K562 (cell line): ENCODE data around the gene GATA2. TPM values are rescaled to one million over a fixed set of nuclear protein-coding genes. Genes with fewer than 3 reads are reported as not detected.

Source experiments
- ATF7 ChIP-seq: fragments of 450-650 bp; IDR thresholded peaks from 2 replicates; pipeline ENCODE4 v1.7.1; 2014; ENCODE audit warnings: mild to moderate bottlenecking, moderate library complexity
- C11orf30 ChIP-seq: fragments of 450-650 bp; IDR thresholded peaks from 2 replicates; pipeline ENCODE4 v1.6.1; 2016; ENCODE audit warnings: low read depth, mild to moderate bottlenecking
- CBFA2T2 ChIP-seq: fragments of 450-650 bp; conservative IDR thresholded peaks from 2 replicates; pipeline ENCODE4 v1.6.1; 2017; ENCODE audit warnings: mild to moderate bottlenecking
- CBFA2T3 ChIP-seq: fragments of 450-650 bp; IDR thresholded peaks from 2 replicates; pipeline ENCODE4 v1.6.1; 2017
- FOXM1 ChIP-seq, 2 experiments: fragments of 450-650 bp in 1 of 2; sonication (generic) in 1 of 2; formaldehyde crosslinking in 1 of 2; IDR thresholded peaks; 2 replicates each; pipeline versions ENCODE4 v1.6.1 to v1.9.0; 2017 to 2022; ENCODE audit warnings: low read depth in 2 of 2, mild to moderate bottlenecking in 2 of 2, missing genetic modification reagents in 1 of 2, moderate library complexity in 1 of 2
- GATAD2B ChIP-seq: fragments of 450-650 bp; IDR thresholded peaks from 2 replicates; pipeline ENCODE4 v1.6.1; 2017; ENCODE audit warnings: mild to moderate bottlenecking, borderline replicate concordance
- JUND ChIP-seq, 2 experiments: IDR thresholded peaks; 2 replicates in 1 of 2; 3 replicates in 1 of 2; pipeline ENCODE4 v1.6.1; 2011; ENCODE audit warnings: borderline replicate concordance in 2 of 2, low read depth in 2 of 2, low read length in 2 of 2, improper control_type of control experiment in 1 of 2, missing biosample characterization in 1 of 2, missing genetic modification characterization in 1 of 2, missing genetic modification reagents in 1 of 2
- LARP7 ChIP-seq: fragments of 450-650 bp; IDR thresholded peaks from 2 replicates; pipeline ENCODE4 v1.6.1; 2016
- NELFE ChIP-seq: IDR thresholded peaks from 2 replicates; pipeline ENCODE4 v1.6.1; 2011; ENCODE audit warnings: mild to moderate bottlenecking; ENCODE audit not compliant: insufficient read depth, insufficient read length
- PHF8 ChIP-seq: fragments of 200-600 bp; sonication (generic); IDR thresholded peaks from 2 replicates; pipeline ENCODE4 v1.6.1; 2012; ENCODE audit warnings: mixed run types, mild to moderate bottlenecking, inconsistent platforms, low read length, moderate library complexity, borderline replicate concordance
- PRPF4 ChIP-seq: fragments of 200-400 bp; formaldehyde crosslinking; IDR thresholded peaks from one replicate; pipeline ENCODE4 v1.6.1; 2017; ENCODE audit warnings: low read length, low read depth, mild to moderate bottlenecking; ENCODE audit not compliant: insufficient read depth, poor library complexity, severe bottlenecking
- RBM22 ChIP-seq: fragments of 200-400 bp; formaldehyde crosslinking; IDR thresholded peaks from 2 replicates; pipeline ENCODE4 v1.6.1; 2018; ENCODE audit warnings: low read length, low read depth; ENCODE audit not compliant: poor library complexity, severe bottlenecking
- SETDB1 ChIP-seq: IDR thresholded peaks from one replicate; pipeline ENCODE4 v1.6.1; 2012; ENCODE audit warnings: low read length, control low read depth, inconsistent platforms
- SIN3B ChIP-seq: fragments of 450-650 bp; IDR thresholded peaks from 2 replicates; pipeline ENCODE4 v1.6.1; 2017; ENCODE audit warnings: low read depth, mild to moderate bottlenecking, moderate library complexity
- SIX5 ChIP-seq, 2 experiments: IDR thresholded peaks; 2 replicates each; pipeline ENCODE4 v1.6.1; 2011; ENCODE audit warnings: low read length in 2 of 2, borderline replicate concordance in 1 of 2, low read depth in 1 of 2, mild to moderate bottlenecking in 1 of 2, moderate library complexity in 1 of 2; ENCODE audit not compliant: insufficient read depth in 1 of 2
- TEAD4 ChIP-seq, 2 experiments: sonication (generic) in 1 of 2; formaldehyde crosslinking in 1 of 2; IDR thresholded peaks; 2 replicates each; pipeline versions ENCODE4 v1.6.1 to v1.8.0; 2012 to 2022; ENCODE audit warnings: borderline replicate concordance in 1 of 2, inconsistent platforms in 1 of 2, low read length in 1 of 2, mild to moderate bottlenecking in 1 of 2, missing genetic modification reagents in 1 of 2
- THAP7 ChIP-seq: fragments of 250-450 bp; sonication (Bioruptor Pico); IDR thresholded peaks from 2 replicates; pipeline ENCODE4 v1.5.0; 2021
- ZNF282 ChIP-seq: sonication (generic); formaldehyde crosslinking; IDR thresholded peaks from 2 replicates; pipeline ENCODE4 v1.8.1; 2023; ENCODE audit warnings: missing genetic modification reagents
- polyA plus RNA-seq, 8 experiments: library from polyadenylated mRNA; depleted of rRNA in 4 of 8; stranded (reverse) in 5 of 8; unstranded in 3 of 8; fragments of >200 nt; fragmentation: Nextera tagmentation in 2 of 8; fragmentation: Illumina TruSeq in 1 of 8; extraction: Ambion mirVana in 2 of 8; extraction: Trizol in 1 of 8; gene quantifications; 2 replicates each; pipeline versions ENCODE4 v1.2.1 to v1.2.3, GENCODE V29; 2011 to 2014; ENCODE audit warnings: inconsistent platforms in 1 of 8, missing spikeins in 1 of 8
- total RNA-seq, 7 experiments: library from RNA; depleted of rRNA in 6 of 7; stranded (reverse); fragments of >200 nt in 6 of 7; fragmentation: Illumina TruSeq in 2 of 7; extraction: Trizol in 2 of 7; gene quantifications; 2 replicates each; pipeline versions ENCODE4 v1.2.1 to v1.2.3, GENCODE V29; 2011 to 2021; ENCODE audit warnings: low replicate concordance in 1 of 7
- TF ChIP-seq, protein P1 (sequence below): fragments of 250-450 bp; sonication (Bioruptor Pico); IDR thresholded peaks from 2 replicates; pipeline ENCODE4 v1.5.0; 2021; ENCODE audit warnings: mild to moderate bottlenecking, moderate library complexity
- TF ChIP-seq, protein P2 (sequence below), 2 experiments: fragments of 150-350 bp in 1 of 2; IDR thresholded peaks; 2 replicates each; pipeline ENCODE4 v1.6.1; 2012 to 2016; ENCODE audit warnings: low read depth in 2 of 2, low read length in 2 of 2, mild to moderate bottlenecking in 1 of 2, moderate library complexity in 1 of 2

The GATA2 gene
- total and polyA plus RNA-seq, 9 of the 15 experiments (the other 6 are each of a cell fraction or from before 2014, with no cell fraction given) = 8.5 to 218 (median 50.8) TPM

DNA sequence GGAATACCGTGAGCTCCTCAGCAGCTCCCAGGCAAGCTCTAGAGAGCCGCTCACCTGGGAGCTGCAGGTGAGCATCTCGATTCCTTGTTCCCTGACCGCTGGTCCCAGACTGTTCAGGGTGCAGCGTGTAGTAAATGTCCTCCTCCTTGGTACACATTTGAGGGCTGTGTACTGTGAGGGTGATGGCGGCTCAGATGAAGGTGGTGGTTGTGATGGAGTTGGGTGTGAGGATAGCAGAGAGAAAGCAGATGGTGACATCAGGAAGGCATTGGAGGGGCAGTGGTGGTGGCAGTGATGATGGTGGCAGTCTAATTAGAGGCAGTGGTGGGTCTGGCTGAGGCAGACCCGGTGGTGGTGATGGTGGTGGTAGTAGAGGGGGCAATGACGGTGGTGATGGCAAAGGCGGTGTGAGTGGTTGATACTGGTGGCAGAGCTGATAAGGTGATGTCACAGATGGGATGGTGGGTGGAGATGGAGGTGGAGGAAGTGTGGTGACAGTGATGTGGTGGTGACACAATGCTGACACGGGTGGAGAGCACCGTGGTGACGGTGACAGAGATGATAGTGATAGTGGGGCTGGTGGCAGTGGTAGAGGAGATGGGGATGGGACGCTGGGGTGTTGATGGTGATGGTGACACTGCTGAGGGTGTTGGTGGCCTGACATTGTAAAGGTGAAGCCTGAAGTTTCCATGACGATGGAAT, 26.0 kb downstream of the GATA2 start, which contains the start of gene DNAJB8 (continued):
- TF ChIP-seq, protein P1, sequence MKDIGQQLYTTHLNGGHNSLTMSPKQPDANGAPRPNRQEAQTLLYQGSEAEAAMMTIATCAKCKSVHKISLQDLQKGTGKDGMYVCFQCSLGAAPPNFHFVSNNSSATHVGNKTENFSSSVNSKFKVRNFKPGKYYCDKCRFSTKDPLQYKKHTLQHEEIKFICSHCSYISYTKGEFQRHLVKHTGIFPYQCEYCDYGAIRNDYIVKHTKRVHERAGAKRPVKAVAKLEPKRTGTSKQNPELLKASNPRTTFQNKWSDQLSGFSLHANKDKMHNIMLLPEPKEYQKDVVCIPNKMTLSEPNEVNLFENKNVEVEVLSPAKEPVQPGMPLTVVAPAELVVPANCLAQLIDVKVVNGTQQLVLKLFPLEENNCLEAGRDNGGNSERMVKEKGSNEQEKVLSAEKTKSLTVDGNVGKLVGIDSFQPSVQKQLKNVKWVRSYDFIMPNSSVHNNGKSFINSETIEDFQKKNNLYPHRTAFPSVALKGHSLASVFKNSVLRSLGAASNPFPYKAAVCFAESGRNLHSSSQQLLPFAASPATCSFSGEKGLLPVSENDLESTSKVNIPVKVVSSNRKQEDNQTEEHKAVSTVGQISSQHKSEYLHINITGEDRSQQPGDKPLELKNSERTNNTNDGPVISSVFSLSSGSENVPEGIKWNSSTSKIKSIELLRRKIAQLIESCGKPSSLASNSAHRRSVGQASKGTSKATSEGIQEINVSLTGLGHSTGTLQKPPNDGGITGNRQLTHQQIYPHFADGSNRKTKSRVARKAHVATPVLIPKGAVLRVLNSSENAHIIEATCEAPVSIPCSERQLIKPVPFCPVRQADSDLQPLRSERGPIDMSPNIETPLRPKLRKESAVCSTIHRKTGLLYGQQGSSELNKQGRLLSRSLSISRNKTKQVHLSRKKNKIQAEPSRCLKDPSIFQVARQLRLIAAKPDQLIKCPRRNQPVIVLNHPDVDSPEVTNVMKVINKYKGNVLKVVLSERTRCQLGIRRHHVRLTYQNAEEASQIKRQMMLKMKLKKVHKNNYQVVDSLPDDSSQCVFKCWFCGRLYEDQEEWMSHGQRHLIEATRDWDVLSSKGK (CRISPR knock-in tag) = no peak
- TF ChIP-seq RBM22 (no peak), TEAD4 (IDR thresholded peaks at IDR 0.05; ENCODE audit: low read length) (no peak), TEAD4 (CRISPR knock-in tag; IDR thresholded peaks at IDR 0.05; ENCODE audit: borderline replicate concordance) (no peak), SIN3B (no peak), C11orf30 (no peak), GATAD2B (no peak), PHF8 (no peak), ZNF282 (no peak), SIX5 (IDR thresholded peaks at IDR 0.05; ENCODE audit: borderline replicate concordance in 1 of 2, insufficient read depth in 1 of 2, low read depth in 1 of 2, low read length in 2 of 2) (no peak), PRPF4 (no peak), FOXM1 (IDR thresholded peaks at IDR 0.05; ENCODE audit: low read depth) (no peak), FOXM1 (CRISPR knock-in tag; IDR thresholded peaks at IDR 0.05; ENCODE audit: low read depth) (no peak), NELFE (no peak), JUND (IDR thresholded peaks at IDR 0.05; ENCODE audit: borderline replicate concordance, low read depth, low read length) (peak; percentile 9; the same call in 1 of the 2 replicates), JUND (tag; IDR thresholded peaks at IDR 0.05; ENCODE audit: borderline replicate concordance, low read depth, low read length) (no peak), ATF7 (no peak), CBFA2T3 (peak; percentile 57), LARP7 (no peak), CBFA2T2 (0 out of 2 replicates have a peak, but pooled peaks have one; percentile 17), SETDB1 (no peak), THAP7 (CRISPR knock-in tag) (no peak)
- TF ChIP-seq, protein P2, sequence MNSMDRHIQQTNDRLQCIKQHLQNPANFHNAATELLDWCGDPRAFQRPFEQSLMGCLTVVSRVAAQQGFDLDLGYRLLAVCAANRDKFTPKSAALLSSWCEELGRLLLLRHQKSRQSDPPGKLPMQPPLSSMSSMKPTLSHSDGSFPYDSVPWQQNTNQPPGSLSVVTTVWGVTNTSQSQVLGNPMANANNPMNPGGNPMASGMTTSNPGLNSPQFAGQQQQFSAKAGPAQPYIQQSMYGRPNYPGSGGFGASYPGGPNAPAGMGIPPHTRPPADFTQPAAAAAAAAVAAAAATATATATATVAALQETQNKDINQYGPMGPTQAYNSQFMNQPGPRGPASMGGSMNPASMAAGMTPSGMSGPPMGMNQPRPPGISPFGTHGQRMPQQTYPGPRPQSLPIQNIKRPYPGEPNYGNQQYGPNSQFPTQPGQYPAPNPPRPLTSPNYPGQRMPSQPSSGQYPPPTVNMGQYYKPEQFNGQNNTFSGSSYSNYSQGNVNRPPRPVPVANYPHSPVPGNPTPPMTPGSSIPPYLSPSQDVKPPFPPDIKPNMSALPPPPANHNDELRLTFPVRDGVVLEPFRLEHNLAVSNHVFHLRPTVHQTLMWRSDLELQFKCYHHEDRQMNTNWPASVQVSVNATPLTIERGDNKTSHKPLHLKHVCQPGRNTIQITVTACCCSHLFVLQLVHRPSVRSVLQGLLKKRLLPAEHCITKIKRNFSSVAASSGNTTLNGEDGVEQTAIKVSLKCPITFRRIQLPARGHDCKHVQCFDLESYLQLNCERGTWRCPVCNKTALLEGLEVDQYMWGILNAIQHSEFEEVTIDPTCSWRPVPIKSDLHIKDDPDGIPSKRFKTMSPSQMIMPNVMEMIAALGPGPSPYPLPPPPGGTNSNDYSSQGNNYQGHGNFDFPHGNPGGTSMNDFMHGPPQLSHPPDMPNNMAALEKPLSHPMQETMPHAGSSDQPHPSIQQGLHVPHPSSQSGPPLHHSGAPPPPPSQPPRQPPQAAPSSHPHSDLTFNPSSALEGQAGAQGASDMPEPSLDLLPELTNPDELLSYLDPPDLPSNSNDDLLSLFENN (IDR thresholded peaks at IDR 0.05; ENCODE audit: low read depth in 2 of 2, low read length in 2 of 2) = no peak
